CD14-positive monocyte (primary cell): ENCODE data around the gene ELK1. TPM values are rescaled to one million over a fixed set of nuclear protein-coding genes. Genes with fewer than 3 reads are reported as not detected.

Source experiments
- DNase-seq, 3 donors: peaks; one replicate each; pipeline ENCODE4 v3.0.0-alpha.2; 2011 to 2022
- H2AFZ ChIP-seq: 2 replicates; pipeline ENCODE4 v1.6.0; 2012; ENCODE audit warnings: mild to moderate bottlenecking, low read depth, low read length, inconsistent platforms; ENCODE audit not compliant: insufficient read depth, poor library complexity, severe bottlenecking
- H3K27ac ChIP-seq, 2 donors: 1 replicate in 1 of 2; 2 replicates in 1 of 2; pipeline ENCODE4 v1.5.1; 2012 to 2013; ENCODE audit warnings: low read length in 2 of 2, control low read depth in 1 of 2, inconsistent platforms in 1 of 2, low read depth in 1 of 2, mild to moderate bottlenecking in 1 of 2
- H3K27me3 ChIP-seq, 2 donors: one replicate each; pipeline versions ENCODE4 v1.6.0 to v1.6.1; 2011 to 2013; ENCODE audit warnings: low read length in 2 of 2; ENCODE audit not compliant: control insufficient read depth in 2 of 2, insufficient read depth in 2 of 2
- H3K36me3 ChIP-seq, 2 donors: replicated peaks in 1 of 2; 1 replicate in 1 of 2; 2 replicates in 1 of 2; pipeline versions ENCODE4 v1.5.1 to v1.6.1; 2012 to 2013; ENCODE audit warnings: low read length in 2 of 2, control low read depth in 1 of 2, inconsistent platforms in 1 of 2, mild to moderate bottlenecking in 1 of 2; ENCODE audit not compliant: insufficient read depth in 2 of 2, control insufficient read depth in 1 of 2
- H3K4me1 ChIP-seq, 2 donors: 1 replicate in 1 of 2; 2 replicates in 1 of 2; pipeline versions ENCODE4 v1.5.1 to v1.6.1; 2012 to 2013; ENCODE audit warnings: low read length in 2 of 2, control low read depth in 1 of 2, inconsistent platforms in 1 of 2, mild to moderate bottlenecking in 1 of 2, moderate library complexity in 1 of 2; ENCODE audit not compliant: insufficient read depth in 2 of 2, control insufficient read depth in 1 of 2
- H3K4me2 ChIP-seq: replicated peaks from 2 replicates; pipeline ENCODE3; 2012; ENCODE audit warnings: low read length, moderate library complexity, mild to moderate bottlenecking; ENCODE audit not compliant: poor library complexity, severe bottlenecking; ENCODE audit errors: extremely low read depth
- H3K4me3 ChIP-seq, 3 experiments: fragments of 200-600 bp in 1 of 3; sonication (generic) in 1 of 3; replicated peaks in 1 of 3; 1 replicate in 2 of 3; 2 replicates in 1 of 3; pipeline ENCODE4 v1.5.1; 2011 to 2013; ENCODE audit warnings: low read length in 3 of 3, mild to moderate bottlenecking in 3 of 3, control low read depth in 2 of 3, low read depth in 2 of 3, inconsistent platforms in 1 of 3, moderate library complexity in 1 of 3
- H3K79me2 ChIP-seq: 2 replicates; pipeline ENCODE4 v1.6.0; 2012; ENCODE audit warnings: mild to moderate bottlenecking, control low read depth, inconsistent platforms, low read length, moderate library complexity; ENCODE audit not compliant: insufficient read depth
- H3K9ac ChIP-seq: 2 replicates; pipeline ENCODE4 v1.6.0; 2017; ENCODE audit warnings: low read length, mild to moderate bottlenecking; ENCODE audit not compliant: insufficient read depth, poor library complexity, severe bottlenecking
- H3K9me3 ChIP-seq, 2 donors: replicated peaks in 1 of 2; 1 replicate in 1 of 2; 2 replicates in 1 of 2; pipeline versions ENCODE4 v1.5.1 to v1.6.1; 2012 to 2013; ENCODE audit warnings: low read length in 2 of 2, control low read depth in 1 of 2; ENCODE audit not compliant: control insufficient read depth in 1 of 2, insufficient read depth in 1 of 2
- H4K20me1 ChIP-seq: 2 replicates; pipeline ENCODE4 v1.6.0; 2012; ENCODE audit warnings: mild to moderate bottlenecking, low read length, control low read depth, moderate library complexity; ENCODE audit not compliant: insufficient read depth
- H3K27ac Mint-ChIP-seq, 7 donors: one replicate each; pipeline ENCODE4 v1.8.0; 2020; ENCODE audit warnings: mild to moderate bottlenecking in 7 of 7, mixed read lengths in 7 of 7, moderate library complexity in 6 of 7, inconsistent platforms in 2 of 7
- H3K27me3 Mint-ChIP-seq, 3 donors: one replicate each; pipeline ENCODE4 v1.8.0; 2021 to 2022; ENCODE audit warnings: low read depth in 3 of 3, mild to moderate bottlenecking in 3 of 3, mixed read lengths in 3 of 3, moderate library complexity in 3 of 3, inconsistent platforms in 1 of 3
- H3K36me3 Mint-ChIP-seq, 2 donors: one replicate each; pipeline ENCODE4 v1.8.0; 2020; ENCODE audit warnings: mixed read lengths in 2 of 2, inconsistent platforms in 1 of 2, mild to moderate bottlenecking in 1 of 2
- H3K4me1 Mint-ChIP-seq: one replicate; pipeline ENCODE4 v1.8.0; 2020; ENCODE audit warnings: mild to moderate bottlenecking, mixed read lengths
- H3K4me3 Mint-ChIP-seq, 2 donors: one replicate each; pipeline ENCODE4 v1.8.0; 2020; ENCODE audit warnings: mild to moderate bottlenecking in 2 of 2, mixed read lengths in 2 of 2, moderate library complexity in 1 of 2
- H3K9me3 Mint-ChIP-seq, 7 donors: one replicate each; pipeline ENCODE4 v1.8.0; 2020 to 2022; ENCODE audit warnings: mixed read lengths in 7 of 7, mild to moderate bottlenecking in 6 of 7, moderate library complexity in 6 of 7, inconsistent platforms in 2 of 7
- WGBS: methylation state at CpG from one replicate; pipeline ENCODE4 v1.1.5; 2013; ENCODE audit warnings: missing lambda C conversion rate; ENCODE audit not compliant: insufficient coverage; 5-methylcytosine and 5-hydroxymethylcytosine counted together
- intact Hi-C, 2 donors: fragments of 100-400 bp; cut with micrococcal nuclease; formaldehyde crosslinking; loops; one replicate each; pipeline versions ENCODE4 v1.15.0 to v1.15.1; 2023
- polyA plus RNA-seq, 3 donors: library from polyadenylated mRNA; depleted of rRNA in 1 of 3; unstranded in 2 of 3; stranded (reverse) in 1 of 3; fragments of 300-500 nt in 2 of 3; fragments of >200 nt in 1 of 3; fragmentation: Illumina TruSeq in 2 of 3; gene quantifications; 1 replicate in 2 of 3; 2 replicates in 1 of 3; pipeline ENCODE4 v1.2.3, GENCODE V29; 2012 to 2021
- TF ChIP-seq, protein P1 (sequence below): fragments of 200-600 bp; IDR thresholded peaks from one replicate; pipeline ENCODE4 v1.8.0; 2022; ENCODE audit warnings: antibody characterized with exemption, mild to moderate bottlenecking

Gene ELK1
- polyA plus RNA-seq, 3 donors, result 9.5 to 11.9 (median 10.7) TPM

DNA sequence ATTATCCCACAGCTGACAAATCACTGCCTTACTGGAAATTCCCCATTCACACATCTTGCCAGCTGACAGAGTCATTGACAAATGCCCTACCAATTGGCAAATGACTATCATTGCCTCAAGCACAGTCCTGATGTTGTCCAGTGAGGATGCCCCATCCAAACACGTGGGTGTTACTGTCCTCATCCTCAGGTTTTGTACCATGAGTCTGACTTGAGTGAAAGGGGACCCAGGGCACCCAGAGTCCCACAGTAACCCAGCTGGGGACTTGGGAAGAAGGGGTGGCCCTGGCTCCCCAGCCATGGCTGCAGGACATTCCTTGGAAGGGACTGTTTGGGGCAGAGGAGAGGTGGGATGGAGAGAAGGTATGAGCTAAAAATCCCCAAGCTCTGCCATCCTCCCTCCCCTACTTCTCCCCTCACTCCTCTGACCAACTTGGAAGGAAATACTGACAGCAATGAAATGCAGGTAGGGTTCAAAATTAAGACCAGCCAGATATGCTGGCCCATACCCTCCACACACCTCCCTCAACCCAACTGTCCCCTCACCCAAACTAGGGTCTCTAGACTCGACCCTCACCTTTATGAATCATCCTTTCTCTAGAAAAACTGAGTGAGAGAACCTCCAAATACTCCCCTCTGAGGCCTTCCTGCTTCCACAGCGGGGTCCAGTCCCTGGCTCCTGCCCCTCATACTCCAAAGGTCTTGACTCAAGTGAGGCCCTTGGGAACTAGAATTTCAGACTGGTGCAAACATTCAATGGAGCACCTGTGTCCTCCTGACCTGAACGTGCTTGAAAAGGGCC is 63.1 kb downstream of the ELK1 start:
- H3K4me3 ChIP-seq, result no peak overlapping the region
- peaks cover 6 to 25% of the 10 kb centered on the region in 2 donors for H3K36me3 ChIP-seq
- H4K20me1 ChIP-seq, result peaks cover 23% of the 10 kb centered on the region
- TF ChIP-seq, protein P1, sequence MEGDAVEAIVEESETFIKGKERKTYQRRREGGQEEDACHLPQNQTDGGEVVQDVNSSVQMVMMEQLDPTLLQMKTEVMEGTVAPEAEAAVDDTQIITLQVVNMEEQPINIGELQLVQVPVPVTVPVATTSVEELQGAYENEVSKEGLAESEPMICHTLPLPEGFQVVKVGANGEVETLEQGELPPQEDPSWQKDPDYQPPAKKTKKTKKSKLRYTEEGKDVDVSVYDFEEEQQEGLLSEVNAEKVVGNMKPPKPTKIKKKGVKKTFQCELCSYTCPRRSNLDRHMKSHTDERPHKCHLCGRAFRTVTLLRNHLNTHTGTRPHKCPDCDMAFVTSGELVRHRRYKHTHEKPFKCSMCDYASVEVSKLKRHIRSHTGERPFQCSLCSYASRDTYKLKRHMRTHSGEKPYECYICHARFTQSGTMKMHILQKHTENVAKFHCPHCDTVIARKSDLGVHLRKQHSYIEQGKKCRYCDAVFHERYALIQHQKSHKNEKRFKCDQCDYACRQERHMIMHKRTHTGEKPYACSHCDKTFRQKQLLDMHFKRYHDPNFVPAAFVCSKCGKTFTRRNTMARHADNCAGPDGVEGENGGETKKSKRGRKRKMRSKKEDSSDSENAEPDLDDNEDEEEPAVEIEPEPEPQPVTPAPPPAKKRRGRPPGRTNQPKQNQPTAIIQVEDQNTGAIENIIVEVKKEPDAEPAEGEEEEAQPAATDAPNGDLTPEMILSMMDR, result no peak
- no peaks in the 10 kb centered on the region for H3K27me3 ChIP-seq
- Mint-ChIP-seq H3K9me3 (no peaks in the 10 kb centered on the region), H3K4me1 (peaks cover 20% of the 10 kb centered on the region), H3K4me3 (no peak overlapping the region), H3K27me3 (peaks cover 0 to 3% (median 2%) of the 10 kb centered on the region in 3 donors), H3K36me3 (peaks cover 32 to 35% of the 10 kb centered on the region in 2 donors), H3K27ac (peak overlapping the region in 2 of 7 donors; percentile 50 to 78)
- DNase-seq, result peak in 1 of 3 donors; percentile 64
- no peak overlapping the region for H3K4me2 ChIP-seq
- peaks cover 12 to 21% of the 10 kb centered on the region in 2 donors for H3K4me1 ChIP-seq
- WGBS, result 89% methylated on average over 3 of the region's 4 CpGs
- peaks cover 14% of the 10 kb centered on the region for H3K79me2 ChIP-seq
- H2AFZ ChIP-seq, result no peak overlapping the region
- intact Hi-C loops, result loop anchor here in 1 of 2 donors (5.0 kb wide), 1 partner anchor 40 kb away; the partner anchor contains the start of gene CFP
- no peaks in the 10 kb centered on the region for H3K9me3 ChIP-seq
- no peak overlapping the region for H3K9ac ChIP-seq
- no peak overlapping the region for H3K27ac ChIP-seq

DNA sequence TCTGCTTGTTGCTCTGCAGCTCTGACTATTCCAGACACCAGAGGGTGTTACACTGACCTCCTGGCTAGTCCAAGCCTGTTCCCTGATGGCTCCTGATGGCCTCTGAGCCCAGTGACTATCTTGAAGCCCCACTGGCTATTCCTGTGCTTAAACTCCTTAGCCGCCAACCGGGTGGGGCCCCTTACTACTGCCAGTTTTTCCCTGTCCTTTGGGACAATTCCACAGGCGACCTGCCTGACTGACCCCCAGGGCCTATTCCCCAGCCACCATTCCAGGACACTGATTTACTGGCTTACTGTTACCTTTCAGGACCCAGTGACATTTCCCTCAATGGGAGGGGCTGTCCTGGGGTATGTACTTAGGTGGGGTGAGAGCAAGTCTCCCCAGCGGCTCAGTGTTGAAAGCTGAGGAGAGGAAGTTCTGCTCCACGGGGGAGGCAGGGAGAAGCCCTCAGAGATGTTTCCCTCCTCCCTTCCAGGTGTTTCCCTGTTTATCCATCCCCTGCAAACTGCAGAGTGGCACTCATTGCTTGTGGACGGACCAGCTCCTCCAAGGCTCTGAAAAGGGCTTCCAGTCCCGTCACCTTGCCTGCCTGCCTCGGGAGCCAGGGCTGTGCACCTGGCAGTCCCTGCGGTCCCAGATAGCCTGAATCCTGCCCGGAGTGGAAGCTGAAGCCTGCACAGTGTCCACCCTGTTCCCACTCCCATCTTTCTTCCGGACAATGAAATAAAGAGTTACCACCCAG is 64.1 kb downstream of the ELK1 start:
- Mint-ChIP-seq H3K36me3 (peaks cover 32 to 35% of the 10 kb centered on the region in 2 donors), H3K27me3 (peaks cover 0 to 5% (median 3%) of the 10 kb centered on the region in 3 donors), H3K27ac (peak overlapping the region in 1 of 7 donors; percentile 19), H3K4me1 (peaks cover 28% of the 10 kb centered on the region), H3K4me3 (peak overlapping the region in 1 of 2 donors; percentile 20), H3K9me3 (peaks cover 0 to 2% (median 0%) of the 10 kb centered on the region in 7 donors)
- Histone ChIP-seq H3K4me1 (peaks cover 20 to 29% of the 10 kb centered on the region in 2 donors), H2AFZ (no peak overlapping the region), H3K27me3 (no peaks in the 10 kb centered on the region), H3K79me2 (peaks cover 15% of the 10 kb centered on the region), H3K4me2 (no peak overlapping the region), H3K27ac (no peak overlapping the region), H3K4me3 (no peak overlapping the region), H3K9me3 (no peaks in the 10 kb centered on the region), H3K36me3 (peaks cover 6 to 25% of the 10 kb centered on the region in 2 donors), H4K20me1 (peaks cover 23% of the 10 kb centered on the region), H3K9ac (no peak overlapping the region)
- 94% methylated on average over 2 of the region's 11 CpGs for WGBS
- intact Hi-C loops, result loop anchor here in 1 of 2 donors (5.0 kb wide), 1 partner anchor 41 kb away; the partner anchor contains the start of gene CFP
- TF ChIP-seq, protein P1, result no peak
- DNase-seq, result no peak
